Prostate gland (tissue), 2 donors: Measurements from ENCODE around the gene NINL.

ENCODE experiments used
- CTCF ChIP-seq, 4 experiments: fragments of 200-600 bp in 2 of 4; fragments of 450-650 bp in 2 of 4; sonication (generic) in 2 of 4; IDR thresholded peaks; 1 replicate in 3 of 4; 2 replicates in 1 of 4; pipeline ENCODE4 v1.5.1; 2016 to 2019; ENCODE audit warnings: antibody characterized with exemption in 4 of 4, mild to moderate bottlenecking in 2 of 4, moderate library complexity in 2 of 4
- POLR2A ChIP-seq: fragments of 450-650 bp; IDR thresholded peaks from one replicate; pipeline ENCODE4 v1.6.1; 2016; ENCODE audit warnings: antibody characterized with exemption, mild to moderate bottlenecking
- POLR2AphosphoS5 ChIP-seq: sonication (generic); formaldehyde crosslinking; IDR thresholded peaks from one replicate; pipeline ENCODE4 v1.6.1; 2017; ENCODE audit warnings: antibody characterized with exemption

GRCh38 chr20:25541676-25542075, 43.7 kb downstream of the NINL start:
- no peak for TF ChIP-seq CTCF (IDR thresholded peaks at IDR 0.05)
- TF ChIP-seq POLR2AphosphoS5: no peak
- TF ChIP-seq POLR2A: no peak
